A673 (cell line): ENCODE data around the gene NEIL3.

ENCODE experiments used
- CTCF ChIP-seq: fragments of 300-800, 200-600 bp; sonication (generic); conservative IDR thresholded peaks from 2 replicates; pipeline ENCODE4 v1.5.1; 2017; ENCODE audit warnings: low read depth, mild to moderate bottlenecking, antibody characterized with exemption, low read length, moderate library complexity, mixed read lengths
- EZH2 ChIP-seq: fragments of 200-600 bp; sonication (generic); IDR thresholded peaks from 2 replicates; pipeline ENCODE4 v1.6.1; 2017; ENCODE audit warnings: borderline replicate concordance, low read depth, mild to moderate bottlenecking, mixed read lengths, antibody characterized with exemption, low read length; ENCODE audit not compliant: poor library complexity, severe bottlenecking

- TF ChIP-seq CTCF (no peak), EZH2 (no peak)
These were observed 81.6 kb downstream of the NEIL3 start for GRCh38 chr4:177391287-177391686.
